Calu3 (cell line): ENCODE data around the gene GOLGA5. TPM values are rescaled to one million over a fixed set of nuclear protein-coding genes. Genes with fewer than 3 reads are reported as not detected.
A peak's percentile ranks its signal among the peaks of the same experiment; 100 is the strongest.

ENCODE experiments used
- BruUV-seq: library from RNA; stranded (reverse); fragments of 400-500 nt; replicated peaks from 2 replicates; lab custom pipeline; 2021; lab: Mats Ljungman, UMichigan
- CTCF ChIA-PET: fragments of 300-600 bp; sonication (Branson Sonifier 250); formaldehyde crosslinking; loops from one replicate; lab custom pipeline; 2022; ENCODE audit warnings: antibody characterized with exemption; lab: Charles Lee
- DNase-seq: peaks from one replicate; pipeline ENCODE4 v3.0.0; 2022
- H3K27ac Mint-ChIP-seq: one replicate; pipeline ENCODE4 v1.8.0; 2022; ENCODE audit warnings: mixed read lengths; ENCODE audit not compliant: unreplicated experiment
- H3K27me3 Mint-ChIP-seq: one replicate; pipeline ENCODE4 v1.8.0; 2022; ENCODE audit warnings: mixed read lengths; ENCODE audit not compliant: unreplicated experiment
- H3K36me3 Mint-ChIP-seq: one replicate; pipeline ENCODE4 v1.8.0; 2022; ENCODE audit warnings: mild to moderate bottlenecking, moderate library complexity, mixed read lengths; ENCODE audit not compliant: insufficient read depth, unreplicated experiment
- H3K4me1 Mint-ChIP-seq: one replicate; pipeline ENCODE4 v1.8.0; 2022; ENCODE audit warnings: mild to moderate bottlenecking, low read depth, mixed read lengths; ENCODE audit not compliant: unreplicated experiment
- H3K4me3 Mint-ChIP-seq: one replicate; pipeline ENCODE4 v1.8.0; 2022; ENCODE audit warnings: mild to moderate bottlenecking, low read depth, moderate library complexity, mixed read lengths; ENCODE audit not compliant: unreplicated experiment
- H3K9me3 Mint-ChIP-seq: one replicate; pipeline ENCODE4 v1.8.0; 2022; ENCODE audit warnings: low read depth, mixed read lengths; ENCODE audit not compliant: unreplicated experiment
- intact Hi-C: fragments of 100-400 bp; cut with micrococcal nuclease; formaldehyde crosslinking; loops from one replicate; pipeline ENCODE4 v1.10.0; 2022; ENCODE audit not compliant: unreplicated experiment
- total RNA-seq: library from RNA; stranded (reverse); gene quantifications from 2 replicates; pipeline ENCODE4 v1.2.3, GENCODE V29; 2022
- TF ChIP-seq, protein P1 (sequence below): fragments of 200-600 bp; IDR thresholded peaks from one replicate; pipeline ENCODE4 v1.8.0; 2022; ENCODE audit warnings: antibody characterized with exemption; ENCODE audit not compliant: unreplicated experiment

The GOLGA5 gene
- total RNA-seq, 1 experiment from 2014 or later = 27.8 TPM

DNA sequence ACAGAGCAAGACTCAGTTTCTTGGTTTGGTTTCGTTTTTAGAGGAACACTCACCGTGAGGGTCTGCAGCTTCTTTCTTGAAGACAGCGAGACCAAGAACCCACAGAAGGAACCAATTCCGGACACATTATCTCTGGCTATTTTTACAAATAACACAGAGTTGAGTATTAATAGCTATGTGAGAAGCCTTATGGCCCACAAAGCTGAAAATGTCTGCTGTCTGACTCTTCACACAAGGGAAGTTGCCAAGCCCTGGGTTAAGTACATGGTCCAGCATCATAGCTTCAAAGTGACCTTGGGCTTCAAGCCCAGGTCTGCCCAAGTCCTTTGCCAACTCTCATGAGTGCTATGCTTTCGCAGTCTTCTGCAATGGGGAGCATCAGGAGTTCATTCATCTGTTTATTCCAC, 43.1 kb upstream of the GOLGA5 start:
- TF ChIP-seq, protein P1, sequence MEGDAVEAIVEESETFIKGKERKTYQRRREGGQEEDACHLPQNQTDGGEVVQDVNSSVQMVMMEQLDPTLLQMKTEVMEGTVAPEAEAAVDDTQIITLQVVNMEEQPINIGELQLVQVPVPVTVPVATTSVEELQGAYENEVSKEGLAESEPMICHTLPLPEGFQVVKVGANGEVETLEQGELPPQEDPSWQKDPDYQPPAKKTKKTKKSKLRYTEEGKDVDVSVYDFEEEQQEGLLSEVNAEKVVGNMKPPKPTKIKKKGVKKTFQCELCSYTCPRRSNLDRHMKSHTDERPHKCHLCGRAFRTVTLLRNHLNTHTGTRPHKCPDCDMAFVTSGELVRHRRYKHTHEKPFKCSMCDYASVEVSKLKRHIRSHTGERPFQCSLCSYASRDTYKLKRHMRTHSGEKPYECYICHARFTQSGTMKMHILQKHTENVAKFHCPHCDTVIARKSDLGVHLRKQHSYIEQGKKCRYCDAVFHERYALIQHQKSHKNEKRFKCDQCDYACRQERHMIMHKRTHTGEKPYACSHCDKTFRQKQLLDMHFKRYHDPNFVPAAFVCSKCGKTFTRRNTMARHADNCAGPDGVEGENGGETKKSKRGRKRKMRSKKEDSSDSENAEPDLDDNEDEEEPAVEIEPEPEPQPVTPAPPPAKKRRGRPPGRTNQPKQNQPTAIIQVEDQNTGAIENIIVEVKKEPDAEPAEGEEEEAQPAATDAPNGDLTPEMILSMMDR = no peak
- Mint-ChIP-seq H3K9me3 (no peaks in the 10 kb centered on the region), H3K4me1 (peaks cover 32% of the 10 kb centered on the region), H3K27me3 (no peaks in the 10 kb centered on the region), H3K36me3 (peaks cover 25% of the 10 kb centered on the region), H3K4me3 (no peak overlapping the region), H3K27ac (no peak overlapping the region)
- BruUV-seq = no TSS peak
- intact Hi-C loops = no loop called here
- CTCF ChIA-PET = interaction anchor here (0.5 kb wide), 1 partner anchor 33 kb away, joined by 3 read pairs; no protein-coding TSS in a partner anchor
- no peak for DNase-seq

DNA sequence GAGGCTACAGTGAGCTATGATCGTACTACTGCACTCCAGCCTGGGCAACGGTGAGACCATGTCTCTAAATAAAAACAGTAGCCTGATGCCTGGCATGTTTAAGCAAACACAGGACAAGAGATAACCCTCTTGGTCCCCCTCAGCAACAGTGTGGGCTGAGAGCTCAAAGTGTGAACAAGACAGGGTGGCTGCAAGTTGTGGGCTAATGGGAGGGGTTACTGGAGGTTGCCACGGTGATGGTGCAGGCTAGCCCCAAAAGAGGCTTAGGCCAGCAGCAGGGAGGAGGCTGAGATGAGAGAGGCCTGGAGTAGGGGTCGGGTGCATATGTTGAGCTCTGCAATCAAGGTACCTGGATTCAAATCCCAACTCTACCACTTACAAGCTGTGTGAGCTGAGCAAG, 42.3 kb upstream of the GOLGA5 start:
- peaks cover 25% of the 10 kb centered on the region for H3K36me3 Mint-ChIP-seq
- H3K27ac Mint-ChIP-seq = no peak overlapping the region
- TF ChIP-seq, protein P1 = no peak

DNA sequence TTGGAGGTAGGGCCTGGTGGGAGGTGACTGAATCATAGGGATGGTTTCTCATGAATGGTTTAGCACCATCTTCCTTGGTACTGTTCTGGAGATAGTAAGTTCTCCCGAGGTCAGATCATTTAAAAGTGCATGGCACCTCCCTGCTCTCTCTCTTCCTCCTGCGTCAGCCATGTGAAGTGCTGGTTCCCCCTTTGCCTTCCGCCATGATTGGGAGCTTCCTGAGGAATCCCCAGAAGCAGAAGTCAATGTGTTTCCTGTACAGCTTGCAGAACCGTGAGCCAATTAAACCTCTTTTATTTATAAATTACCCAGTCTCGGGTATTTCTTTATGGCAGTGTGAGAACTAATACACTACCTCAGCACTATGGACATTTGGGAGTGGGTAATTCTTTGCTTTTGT, 40.9 kb upstream of the GOLGA5 start:
- TF ChIP-seq, protein P1 = no peak
- DNase-seq = no peak
- intact Hi-C loops = no loop called here
- H3K27me3 Mint-ChIP-seq = no peaks in the 10 kb centered on the region
- BruUV-seq = no TSS peak
- peaks cover 22% of the 10 kb centered on the region for H3K4me1 Mint-ChIP-seq
- CTCF ChIA-PET = no interaction called here
- H3K27ac Mint-ChIP-seq = no peak overlapping the region
- no peak overlapping the region for H3K4me3 Mint-ChIP-seq
- no peaks in the 10 kb centered on the region for H3K9me3 Mint-ChIP-seq
- peaks cover 12% of the 10 kb centered on the region for H3K36me3 Mint-ChIP-seq

More for the DNA sequence above, 42.3 kb upstream of the GOLGA5 start:
- Mint-ChIP-seq H3K9me3 (no peaks in the 10 kb centered on the region), H3K27me3 (no peaks in the 10 kb centered on the region), H3K4me3 (no peak overlapping the region), H3K4me1 (peaks cover 32% of the 10 kb centered on the region)
- intact Hi-C loops = no loop called here
- DNase-seq = no peak
- CTCF ChIA-PET = interaction anchor here (0.8 kb wide), 1 partner anchor 26 kb away, joined by 3 read pairs; no protein-coding TSS in a partner anchor
- BruUV-seq = no TSS peak

DNA sequence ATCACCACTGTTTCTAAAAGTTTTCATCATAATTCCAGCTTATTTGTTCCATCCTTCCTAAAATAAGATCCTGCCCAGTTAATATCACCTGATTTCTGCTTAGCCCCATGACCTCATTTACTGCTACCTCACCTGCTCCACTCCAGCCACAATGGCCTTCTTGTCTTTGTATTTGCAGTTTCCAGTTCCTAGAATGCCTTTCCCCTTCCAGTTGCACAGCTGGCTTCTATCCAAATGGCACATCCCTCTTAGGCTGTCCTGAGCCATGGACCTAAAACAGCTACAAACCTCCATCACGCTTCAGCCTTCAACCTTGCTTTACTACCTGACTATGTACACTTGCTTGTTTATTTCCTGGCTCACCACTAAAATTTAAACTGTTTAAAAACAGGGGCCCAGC, 39.1 kb upstream of the GOLGA5 start:
- H3K27me3 Mint-ChIP-seq = no peaks in the 10 kb centered on the region
- intact Hi-C loops = no loop called here
- H3K4me3 Mint-ChIP-seq = no peak overlapping the region
- peak overlapping the region; percentile 41 for H3K27ac Mint-ChIP-seq
- peaks cover 26% of the 10 kb centered on the region for H3K4me1 Mint-ChIP-seq
- peak; percentile 48 for DNase-seq
- H3K36me3 Mint-ChIP-seq = peaks cover under 1% of the 10 kb centered on the region
- CTCF ChIA-PET = interaction anchor here (1.4 kb wide), 1 partner anchor 29 kb away, joined by 3 read pairs; no protein-coding TSS in a partner anchor
- TF ChIP-seq, protein P1 = no peak
- no TSS peak for BruUV-seq
- H3K9me3 Mint-ChIP-seq = peaks cover 2% of the 10 kb centered on the region
